NCI-H1105 treated with DMSO at 0.1 percent for 48 hours (cell line): Measurements from ENCODE around the gene TPX2.

Source experiments
- DNase-seq: peaks from one replicate; lab custom pipeline; 2025; lab: John Stamatoyannopoulos, UW

Gene TPX2

DNA sequence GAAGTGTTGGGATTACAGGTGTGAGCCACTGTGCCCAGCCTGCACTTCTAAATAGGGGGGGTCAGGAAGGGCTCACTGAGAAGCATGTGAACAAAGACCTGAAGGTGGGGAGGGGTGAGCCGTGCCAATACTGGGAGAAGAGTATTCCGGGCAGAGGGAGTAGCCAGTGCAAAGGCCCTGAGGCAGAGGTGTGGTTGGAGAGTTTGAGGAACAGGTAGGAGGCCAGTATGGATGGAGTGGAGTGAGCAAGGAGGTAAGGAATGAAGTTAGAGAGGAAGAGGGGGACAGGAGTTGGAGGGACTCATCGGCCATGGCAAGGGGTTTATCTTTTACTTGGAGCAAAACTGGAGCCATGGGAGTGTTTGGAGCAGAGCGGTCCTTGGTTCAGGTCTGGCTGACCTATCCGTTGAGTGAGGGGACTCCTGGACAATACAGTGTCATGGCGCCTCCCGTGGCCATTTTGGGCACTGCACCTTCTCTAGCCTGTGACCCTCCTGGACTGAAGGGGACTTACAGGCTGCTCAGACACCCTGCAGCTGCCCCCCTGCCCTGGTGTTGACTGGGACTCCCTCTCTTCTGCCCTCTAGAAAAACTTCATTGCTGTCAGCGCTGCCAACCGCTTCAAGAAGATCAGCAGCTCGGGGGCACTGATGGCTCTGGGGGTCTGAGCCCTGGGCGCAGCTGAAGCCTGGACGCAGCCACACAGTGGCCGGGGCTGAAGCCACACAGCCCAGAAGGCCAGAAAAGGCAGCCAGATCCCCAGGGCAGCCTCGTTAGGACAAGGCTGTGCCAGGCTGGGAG, 94.2 kb downstream of the TPX2 start:
- DNase-seq, result peak; percentile 9

DNA sequence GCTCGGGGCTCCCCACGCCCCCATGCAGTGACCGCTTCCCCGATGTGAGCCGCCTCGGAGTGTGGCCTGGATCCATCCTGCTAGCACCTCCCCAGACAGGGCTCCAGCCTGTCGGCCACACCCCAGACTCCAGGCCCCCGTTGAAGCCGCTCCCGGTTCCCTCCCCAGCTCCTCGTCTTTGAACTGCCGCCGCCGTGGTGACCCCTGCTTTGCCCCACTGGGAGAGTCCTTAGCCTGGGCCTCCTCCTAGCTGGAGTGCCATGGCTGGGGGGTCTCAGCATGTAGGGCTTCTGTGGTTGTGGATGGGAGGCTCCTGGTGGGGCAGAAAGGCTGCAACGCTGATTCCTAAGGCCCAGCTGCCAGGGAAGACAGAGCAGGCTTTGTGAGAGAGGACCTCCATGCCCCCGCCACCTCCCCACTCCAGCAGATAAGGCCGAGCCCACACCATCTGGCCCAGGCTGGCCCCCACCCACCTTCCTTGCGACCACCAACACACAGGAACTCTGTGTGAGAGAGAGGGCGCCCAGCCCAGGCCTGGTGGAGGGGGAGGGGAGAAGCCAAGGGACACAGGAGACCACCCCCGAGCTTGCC, 94.9 kb downstream of the TPX2 start:
- DNase-seq, result no peak

DNA sequence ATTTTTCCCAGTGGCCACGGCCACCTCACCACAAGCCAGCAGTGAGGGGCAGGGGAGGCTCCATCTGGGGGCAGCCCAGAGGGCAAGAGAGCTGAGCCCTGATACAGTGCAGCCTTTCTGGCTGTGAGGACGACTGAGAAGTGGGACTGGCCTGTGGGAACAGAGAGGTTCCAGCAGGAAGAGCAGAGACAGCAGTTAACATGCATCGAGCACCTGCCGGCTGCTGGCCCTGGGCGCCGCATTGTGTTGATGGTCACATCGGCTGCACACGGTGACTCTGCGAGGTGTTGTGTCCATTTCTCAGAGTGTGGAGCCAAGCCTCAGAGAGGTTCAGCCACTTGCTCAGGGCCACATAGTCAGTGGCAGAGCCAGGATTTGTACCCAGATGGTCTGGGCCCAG, 96.5 kb downstream of the TPX2 start:
- no peak for DNase-seq

DNA sequence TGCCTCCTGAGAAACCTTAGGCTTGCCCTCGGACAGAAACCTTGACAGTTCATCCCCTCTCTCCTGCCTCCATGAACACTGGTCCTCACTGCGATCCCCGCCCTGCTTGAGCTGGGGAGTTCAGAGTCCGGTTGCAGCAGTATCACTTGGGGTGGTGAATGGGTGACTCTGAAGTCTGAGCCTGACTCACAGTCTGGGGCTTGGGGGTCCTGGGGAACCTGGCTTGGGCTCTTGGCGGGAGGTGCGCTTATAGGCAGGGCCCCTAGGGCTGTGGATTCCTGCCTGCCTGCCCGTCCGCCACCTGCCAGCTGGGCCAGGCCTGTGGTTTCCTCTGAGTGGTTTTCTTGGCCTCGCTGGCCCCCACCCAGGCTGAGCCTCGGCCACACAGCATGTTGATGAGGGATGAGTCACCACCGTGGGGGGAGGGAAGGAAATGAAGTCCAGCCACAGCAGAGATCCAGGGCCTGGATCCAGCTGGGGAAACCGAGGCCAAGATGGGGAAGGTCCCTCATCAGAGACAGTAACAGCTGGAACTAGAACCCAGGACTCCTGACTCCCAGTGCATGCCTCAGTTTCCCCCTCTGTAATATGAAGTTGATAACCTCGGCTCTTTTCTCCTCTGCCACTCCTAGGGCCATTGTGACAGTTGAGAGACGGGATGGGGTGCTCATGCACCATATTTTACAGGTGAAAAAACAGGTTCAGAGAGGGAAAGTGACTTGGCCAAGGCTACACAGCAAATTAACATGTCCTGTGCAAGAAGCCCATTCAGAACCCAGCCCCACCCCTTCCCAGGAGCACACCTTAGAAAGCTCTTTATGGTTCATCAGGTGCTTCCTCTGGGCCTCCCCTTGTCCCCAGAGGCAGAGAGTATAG, 97.1 kb downstream of the TPX2 start:
- no peak for DNase-seq

DNA sequence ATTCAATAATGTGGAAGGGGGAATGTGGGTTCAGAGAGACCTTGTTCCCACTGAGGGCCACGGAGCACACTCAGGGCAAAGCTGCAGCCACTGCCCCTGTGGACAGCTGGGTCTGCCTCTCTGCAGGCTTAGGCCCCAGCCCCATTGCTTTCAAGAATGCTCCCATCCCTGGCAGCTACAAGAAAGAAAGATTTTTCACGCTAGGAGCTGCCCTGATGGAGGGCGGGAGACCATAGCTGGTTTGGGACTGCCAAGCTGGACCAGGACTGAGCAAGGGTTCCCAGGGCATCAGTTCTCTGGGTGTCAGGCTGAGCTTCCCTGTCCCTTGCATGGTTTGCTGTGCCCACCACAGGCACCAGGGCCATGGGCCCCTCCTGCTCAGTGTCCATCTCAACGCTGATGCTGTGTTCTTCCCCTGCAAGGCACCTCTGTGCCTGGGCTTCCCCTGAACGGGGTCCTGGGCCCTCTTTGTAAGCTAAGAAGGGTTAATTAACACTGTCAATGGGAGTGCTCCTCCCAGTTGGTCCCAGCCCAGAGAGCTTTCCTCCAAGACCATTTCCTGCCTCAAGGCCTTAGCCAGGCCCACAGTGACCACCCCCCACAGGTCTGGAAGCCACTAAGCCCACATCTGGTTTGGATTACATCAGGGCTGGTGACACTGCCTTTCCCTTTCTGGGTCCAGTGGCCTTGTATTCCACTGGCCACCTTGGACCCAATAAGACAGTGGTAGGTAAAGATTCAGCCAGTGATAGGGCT, 97.9 kb downstream of the TPX2 start:
- DNase-seq, result no peak

DNA sequence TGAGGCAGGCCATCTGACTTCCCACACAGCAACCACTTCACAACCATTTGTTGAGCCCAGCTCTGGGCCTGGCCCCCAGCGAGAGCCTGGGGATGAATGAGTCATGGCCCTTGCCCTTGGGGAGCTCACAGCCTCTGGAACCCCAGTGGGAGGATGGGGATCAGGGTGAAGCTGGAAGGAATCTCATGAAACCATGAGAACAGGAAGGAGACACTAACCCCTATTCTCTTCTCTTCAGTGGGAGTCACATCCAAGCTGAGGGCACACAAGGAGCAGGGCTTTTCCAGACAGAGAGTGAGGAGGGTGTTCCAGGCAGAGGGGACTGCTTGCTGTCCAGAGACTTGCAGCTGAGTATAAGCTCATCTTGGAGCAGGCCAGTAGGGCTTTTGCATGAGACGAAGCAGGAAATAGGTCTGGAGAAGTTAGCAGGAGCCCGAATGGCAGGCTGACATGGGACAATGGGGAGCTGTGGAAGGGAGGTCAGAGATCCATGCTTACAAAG, 98.9 kb downstream of the TPX2 start:
- no peak for DNase-seq

DNA sequence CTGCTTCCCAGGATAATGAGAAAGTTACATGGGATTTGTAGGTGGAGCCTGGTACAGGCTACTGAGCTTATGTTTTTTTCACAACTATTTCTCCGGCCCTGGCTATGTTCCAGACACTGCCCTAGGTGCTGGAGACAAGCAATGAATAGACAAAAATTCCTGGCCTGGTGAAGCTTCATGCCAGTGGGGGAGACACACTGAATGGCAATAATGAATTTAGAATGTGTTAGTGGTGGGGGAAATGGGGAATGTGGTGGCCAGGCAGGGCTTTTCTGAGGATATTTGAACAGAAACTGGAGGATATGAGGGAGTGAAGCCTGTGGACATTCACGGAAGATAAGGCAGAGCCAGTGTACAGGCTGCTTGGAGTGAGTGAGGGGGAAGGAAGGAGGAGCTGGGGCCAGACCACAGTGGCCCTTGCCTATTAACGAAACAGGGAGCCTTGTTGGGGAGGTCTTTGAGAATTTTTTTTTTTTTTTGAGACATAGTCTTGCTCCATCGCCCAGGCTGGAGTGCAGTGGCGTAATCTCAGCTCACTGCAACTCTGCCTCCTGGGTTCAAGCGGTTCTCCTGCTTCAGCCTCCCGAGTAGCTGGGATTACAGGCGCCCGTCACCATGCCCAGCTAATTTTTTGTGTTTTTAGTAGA, 99.7 kb downstream of the TPX2 start:
- DNase-seq, result no peak

DNA sequence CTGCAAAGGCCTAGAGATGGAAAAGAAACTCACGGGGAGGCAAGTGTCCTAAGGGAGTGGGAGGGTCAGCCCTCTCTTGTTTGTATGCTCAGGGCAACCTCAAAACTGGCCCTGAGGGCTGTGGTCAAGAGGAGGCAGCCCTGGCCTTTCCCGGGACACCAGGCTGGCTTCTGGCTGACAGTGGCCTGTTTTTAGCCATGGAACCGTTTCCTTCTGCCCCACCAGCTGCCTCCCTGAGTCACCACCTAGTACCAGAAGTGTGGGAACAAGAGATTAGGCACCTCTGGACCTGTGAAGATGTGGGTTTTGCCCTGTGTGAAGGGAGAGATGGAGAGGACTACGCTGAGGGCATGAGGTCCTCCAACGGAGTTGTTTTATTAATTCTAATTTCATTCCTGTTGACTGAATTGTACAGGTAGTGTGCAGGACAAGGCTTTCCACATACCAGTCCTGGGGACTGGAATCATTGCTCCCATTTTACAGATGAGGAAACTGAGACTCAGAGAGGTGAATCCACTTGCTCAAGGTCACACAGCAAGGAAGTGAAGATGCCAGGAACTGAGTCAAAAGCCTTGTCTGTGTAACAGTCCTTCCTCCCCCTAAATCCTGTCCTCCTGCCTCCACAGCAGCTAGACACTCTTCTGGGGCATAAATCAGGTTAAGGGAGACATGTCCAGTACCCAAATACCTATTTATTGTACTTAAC, 100.8 kb downstream of the TPX2 start:
- DNase-seq, result no peak

DNA sequence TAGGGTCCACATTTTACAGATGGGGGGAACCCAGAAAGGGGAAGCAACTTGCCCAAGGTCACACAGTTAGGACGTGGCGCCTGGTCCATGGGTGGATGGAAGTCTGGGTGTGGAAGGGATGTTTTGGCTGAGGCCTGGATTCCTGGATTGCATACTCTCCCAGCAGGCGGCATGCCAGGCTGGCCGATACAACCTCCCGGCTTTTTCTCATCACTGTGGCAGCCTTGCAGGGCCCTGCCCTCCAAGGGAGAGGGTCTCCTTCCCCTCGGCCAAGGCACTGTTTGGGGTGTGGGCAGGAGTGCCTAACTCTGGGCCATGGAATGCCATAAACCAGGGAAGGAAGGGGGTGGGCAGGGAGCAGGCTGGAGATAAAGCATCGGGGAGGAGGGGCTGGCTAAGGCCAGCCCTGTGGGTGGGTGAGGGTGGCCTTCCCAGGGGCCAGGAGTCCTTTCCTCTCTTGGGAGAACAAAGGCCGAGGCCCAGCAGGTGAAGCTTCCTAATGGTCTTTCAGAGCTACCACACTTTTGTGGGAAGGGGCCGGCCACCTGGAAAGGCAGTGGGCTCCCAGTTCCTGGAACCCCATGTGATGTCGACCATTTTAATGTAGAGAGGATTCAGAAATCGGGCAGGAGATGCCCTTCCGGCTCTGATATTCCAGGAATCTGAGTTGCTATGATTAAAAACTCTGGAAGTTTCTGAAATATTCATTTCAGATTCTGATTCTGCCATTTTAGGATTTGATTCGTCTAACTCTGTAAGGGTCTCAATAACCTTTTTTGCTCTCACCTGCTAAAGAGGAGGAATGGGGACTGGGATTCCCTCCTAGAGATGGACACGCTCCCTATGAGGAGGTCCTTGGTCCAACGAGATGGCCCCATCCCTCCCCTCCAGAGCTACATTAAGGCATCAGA, 102.1 kb downstream of the TPX2 start:
- no peak for DNase-seq

DNA sequence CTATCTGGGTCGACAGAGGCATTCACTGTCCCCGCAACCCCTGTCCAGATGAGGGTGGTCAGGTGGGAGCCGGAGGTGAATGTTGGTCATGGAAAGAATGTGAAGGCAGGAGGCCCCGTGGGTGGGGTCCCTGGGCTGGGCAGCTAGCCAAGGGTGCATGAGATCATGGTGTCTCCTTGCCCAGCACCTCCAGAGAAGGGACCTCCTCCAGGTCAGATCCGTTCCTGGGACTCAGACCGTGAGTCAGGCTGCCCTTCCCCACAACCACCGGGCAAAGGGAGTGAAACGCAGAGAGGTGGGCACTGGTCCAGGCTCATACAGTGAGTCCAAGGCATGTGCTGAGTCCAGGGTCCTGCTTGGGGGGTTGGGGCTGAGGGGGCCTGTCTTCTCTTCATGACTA, 102.8 kb downstream of the TPX2 start:
- DNase-seq, result no peak

DNA sequence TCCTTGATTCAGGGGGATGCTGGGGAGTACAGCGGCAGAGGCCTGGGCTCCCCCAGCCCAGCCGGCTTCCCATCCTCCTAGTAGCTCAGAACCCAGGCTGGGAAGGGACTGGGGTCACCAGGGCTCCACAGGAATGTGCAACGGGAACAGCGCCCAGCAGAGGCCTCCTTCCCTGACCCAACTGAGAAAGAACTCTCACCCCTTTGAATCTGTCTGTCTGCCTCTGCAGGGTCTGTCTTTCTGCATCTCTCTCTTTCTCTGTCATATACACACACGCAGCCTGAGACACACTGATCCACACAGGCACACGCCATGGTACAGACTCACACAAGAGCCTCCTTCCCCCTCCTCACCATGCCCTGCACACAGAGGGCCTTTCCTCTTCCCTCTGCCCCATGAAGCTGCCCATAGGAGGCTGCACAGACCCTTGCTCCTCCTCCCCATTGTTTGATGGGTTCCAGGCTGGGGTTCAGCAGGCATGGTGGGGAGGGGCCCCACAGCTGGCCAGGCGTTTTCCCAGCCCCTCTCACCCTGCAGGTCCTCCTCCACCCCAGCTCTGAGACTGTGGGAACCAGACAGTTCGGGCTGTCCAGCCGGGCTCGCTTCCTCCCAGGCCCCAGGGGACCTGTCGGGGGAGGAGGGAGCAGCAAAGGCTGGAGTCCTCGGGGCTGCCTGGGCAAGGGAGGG, 103.5 kb downstream of the TPX2 start:
- DNase-seq, result no peak

DNA sequence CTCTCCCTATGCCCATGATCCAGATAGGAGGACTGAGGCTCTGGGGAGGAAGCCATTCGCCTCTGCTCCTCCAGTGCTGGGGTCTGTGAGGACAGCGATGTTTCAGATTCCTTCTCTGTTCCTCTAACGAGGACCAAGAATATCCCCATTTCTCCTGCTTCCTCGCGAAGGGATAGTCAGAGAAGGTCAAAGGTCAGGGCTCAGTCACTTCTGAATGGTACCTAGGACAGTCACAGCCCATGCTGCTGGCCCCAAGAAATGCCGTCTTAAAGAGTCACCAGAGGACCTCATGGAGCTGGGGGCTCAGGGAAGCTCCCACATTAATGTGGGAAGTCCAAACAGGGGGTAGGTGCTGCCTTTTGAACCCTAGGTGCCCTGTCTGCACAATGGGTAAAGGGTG, 104.2 kb downstream of the TPX2 start:
- no peak for DNase-seq

DNA sequence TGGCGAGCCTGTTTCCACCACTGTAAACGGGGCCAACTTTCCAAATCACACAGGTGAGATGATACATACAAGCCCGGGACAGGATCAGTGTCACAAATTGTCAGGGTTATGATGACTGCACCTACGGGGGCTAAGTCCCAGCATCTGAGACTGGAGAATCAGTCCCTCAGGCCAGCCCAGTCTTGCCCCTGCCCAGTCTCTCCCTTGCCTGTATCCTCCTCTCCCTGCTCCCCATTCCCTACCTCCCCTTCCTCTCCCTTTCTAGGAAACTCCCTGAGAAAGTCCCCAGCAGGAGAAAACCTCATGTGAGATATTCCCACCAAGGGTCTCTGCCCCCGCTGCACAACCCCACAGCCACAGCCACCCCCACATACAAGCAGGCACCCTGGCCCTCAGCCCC, 104.8 kb downstream of the TPX2 start:
- no peak for DNase-seq

DNA sequence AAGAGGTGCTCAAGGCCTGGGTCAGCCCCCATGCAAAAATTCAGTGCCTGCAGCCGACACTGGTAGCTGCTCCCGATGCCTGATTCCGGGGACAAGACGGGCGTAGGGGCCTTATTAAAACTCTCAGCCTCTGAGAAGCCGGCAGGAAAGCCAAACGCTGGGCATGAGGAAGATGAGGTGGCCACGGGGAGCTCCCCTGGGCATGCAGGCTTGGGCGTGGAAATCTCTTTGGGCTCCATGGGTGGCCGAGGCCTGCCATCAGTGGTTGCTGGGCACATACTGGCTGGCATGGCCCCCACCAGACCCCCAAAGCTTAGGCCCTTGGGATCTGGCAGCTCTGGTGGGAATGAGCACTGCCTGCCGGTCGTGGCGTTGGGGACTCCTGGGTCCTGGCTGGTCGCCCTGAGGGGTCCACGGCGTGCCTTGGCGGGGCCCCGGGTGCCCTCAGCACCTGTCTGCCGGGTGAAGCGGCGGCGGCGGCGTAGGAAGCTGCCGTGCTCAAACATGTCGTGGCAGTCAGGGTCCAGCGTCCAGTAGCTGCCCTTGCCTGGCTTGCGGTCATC, 105.7 kb downstream of the TPX2 start:
- no peak for DNase-seq

DNA sequence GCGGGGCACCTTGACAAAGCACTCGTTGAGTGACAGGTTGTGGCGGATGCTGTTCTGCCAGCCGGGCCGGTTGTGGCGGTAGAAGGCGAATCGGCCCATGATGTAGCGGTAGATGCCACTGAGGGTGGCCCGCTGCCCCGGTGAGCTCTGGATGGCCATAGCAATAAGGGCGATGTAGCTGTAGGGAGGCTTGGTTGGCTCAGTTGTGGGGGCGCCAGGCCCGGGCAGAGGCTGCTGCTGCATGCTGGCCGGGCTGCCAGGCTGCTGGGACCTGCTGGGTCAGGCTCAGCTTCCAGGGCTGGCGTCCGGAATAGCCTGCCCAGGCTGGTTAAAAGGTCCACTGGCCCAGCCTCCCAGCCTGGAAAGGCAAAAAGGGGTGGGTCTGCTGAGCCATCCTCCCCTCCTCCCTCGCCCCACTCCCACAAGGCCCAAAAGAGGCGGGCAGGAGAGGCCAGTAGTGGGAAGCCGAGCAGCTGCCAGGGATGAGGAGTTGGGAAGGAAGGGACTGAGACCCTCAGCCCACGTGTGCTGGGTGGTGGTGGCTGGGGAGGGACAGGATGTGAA, 106.3 kb downstream of the TPX2 start, which contains the start of gene FOXS1:
TSS of gene FOXS1 (minus strand) at position 305 of the 564 bp plus-strand sequence. CDS start at position 243, 62 bp downstream.
- DNase-seq, result no peak

DNA sequence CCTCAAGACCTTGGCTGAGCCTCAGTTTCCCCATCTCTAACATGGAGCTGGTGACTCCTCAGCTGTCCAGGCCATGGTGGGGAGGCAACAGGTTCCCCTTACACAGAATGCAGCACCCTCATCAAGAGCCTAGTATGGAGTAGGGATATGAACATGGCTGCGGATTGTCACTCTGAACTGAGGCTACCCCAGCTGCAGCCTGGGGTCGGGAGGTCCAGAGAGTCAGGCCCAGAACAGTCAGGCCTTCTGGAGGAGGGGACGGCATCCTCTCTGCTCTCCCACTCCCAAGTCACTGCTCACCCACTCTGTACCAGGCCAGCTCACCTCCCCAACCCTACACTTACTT, 107.7 kb downstream of the TPX2 start:
- DNase-seq, result no peak

DNA sequence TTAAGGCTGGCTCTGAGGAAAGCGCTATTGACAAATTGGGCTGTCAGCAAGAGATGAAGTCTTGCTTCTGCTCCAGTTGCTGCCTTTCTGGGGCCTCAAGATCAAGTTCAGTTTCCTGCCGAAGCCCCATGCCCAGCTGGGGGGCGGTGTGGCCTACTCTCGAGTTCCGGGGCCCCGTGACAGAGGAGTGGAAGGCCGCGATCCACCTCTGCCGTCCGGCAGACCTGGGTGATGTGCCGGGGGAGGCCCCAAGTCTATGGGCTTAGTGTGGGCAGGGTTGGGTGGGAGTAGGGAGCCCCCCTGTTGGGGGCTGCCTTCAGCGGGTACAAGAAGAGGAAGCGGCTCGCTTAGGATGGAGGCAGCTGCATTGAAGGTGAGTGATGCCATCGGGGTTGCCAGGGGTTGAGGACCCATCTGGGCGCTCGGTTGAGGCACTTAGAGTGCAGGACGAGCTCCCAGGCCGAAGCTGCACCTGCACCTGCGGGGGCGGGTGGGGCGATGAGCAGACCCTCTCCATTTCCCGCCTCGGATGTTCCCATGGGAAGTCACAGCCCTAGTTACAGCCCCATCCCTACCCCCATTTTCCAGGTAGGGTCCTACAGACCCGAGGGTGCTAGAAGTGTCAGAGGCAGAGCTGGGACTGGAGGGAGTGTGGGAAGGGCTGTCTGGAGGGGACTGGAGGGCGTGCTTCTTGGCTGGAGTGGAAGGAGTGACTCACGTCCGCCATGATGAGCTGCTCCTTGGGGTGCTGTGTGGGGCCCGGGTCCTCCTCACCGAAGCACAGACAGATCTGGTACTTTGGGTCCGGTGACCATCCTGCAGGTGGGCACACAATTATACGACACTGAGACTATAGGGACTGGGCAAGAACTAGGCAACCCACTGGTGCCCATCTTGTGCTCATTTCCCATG, 109.3 kb downstream of the TPX2 start:
- no peak for DNase-seq
